Lower leg skin (tissue), 4 donors: ENCODE results near the gene SGSH. TPM values are rescaled to one million over a fixed set of nuclear protein-coding genes. Genes with fewer than 3 reads are reported as not detected.

Experiments used
- total RNA-seq, 4 donors: library from RNA; depleted of rRNA; stranded (reverse); fragments of >200 nt; gene quantifications; one replicate each; pipeline ENCODE4 v1.1.0, GENCODE V29; 2016

Gene SGSH
- total RNA-seq, 4 donors from 2014 or later, result 19.4 to 47.3 (median 37.0) TPM

Other genes starting within 250 kb of the SGSH start
- gene TBC1D16, start 184.5 kb downstream of the SGSH start, total RNA-seq, result 10 to 100 TPM in 3 of 4 donors, 1 to 10 TPM in 1; 9.1 to 28.0 (median 22.3) TPM
- gene CCDC40, start 183.7 kb downstream of the SGSH start, total RNA-seq, result 1 to 10 TPM; 1.2 to 5.8 (median 2.1) TPM
- gene GAA, start 118.8 kb downstream of the SGSH start, total RNA-seq, result 10 to 100 TPM; 48.1 to 71.7 (median 67.8) TPM
- gene EIF4A3, start 73.2 kb downstream of the SGSH start, total RNA-seq, result 10 to 100 TPM; 70.3 to 87.2 (median 75.3) TPM
- gene CARD14, start 50.3 kb downstream of the SGSH start, total RNA-seq, result 10 to 100 TPM; 52.3 to 73.2 (median 57.5) TPM
- gene SLC26A11, start 94 bp upstream of the SGSH start, total RNA-seq, result 10 to 100 TPM; 20.1 to 28.1 (median 22.3) TPM
- gene RNF213, start 40.5 kb upstream of the SGSH start, total RNA-seq, result 100 to 1,000 TPM in 1 of 4 donors, 10 to 100 TPM in 3; 48.4 to 103 (median 59.8) TPM
- 10 to 100 TPM; 13.7 to 26.8 (median 21.3) TPM for gene ENDOV, start 194.8 kb upstream of the SGSH start, total RNA-seq